ENCODE results near the gene KLHL29. TPM values are rescaled to one million over a fixed set of nuclear protein-coding genes. Genes with fewer than 3 reads are reported as not detected.

KLHL29 gene
- total and polyA plus RNA-seq, 10 of the 15 experiments (the other 5 are each of a cell fraction or from before 2014, with no cell fraction given), result 1.4 to 19.5 (median 6.1) TPM

DNA sequence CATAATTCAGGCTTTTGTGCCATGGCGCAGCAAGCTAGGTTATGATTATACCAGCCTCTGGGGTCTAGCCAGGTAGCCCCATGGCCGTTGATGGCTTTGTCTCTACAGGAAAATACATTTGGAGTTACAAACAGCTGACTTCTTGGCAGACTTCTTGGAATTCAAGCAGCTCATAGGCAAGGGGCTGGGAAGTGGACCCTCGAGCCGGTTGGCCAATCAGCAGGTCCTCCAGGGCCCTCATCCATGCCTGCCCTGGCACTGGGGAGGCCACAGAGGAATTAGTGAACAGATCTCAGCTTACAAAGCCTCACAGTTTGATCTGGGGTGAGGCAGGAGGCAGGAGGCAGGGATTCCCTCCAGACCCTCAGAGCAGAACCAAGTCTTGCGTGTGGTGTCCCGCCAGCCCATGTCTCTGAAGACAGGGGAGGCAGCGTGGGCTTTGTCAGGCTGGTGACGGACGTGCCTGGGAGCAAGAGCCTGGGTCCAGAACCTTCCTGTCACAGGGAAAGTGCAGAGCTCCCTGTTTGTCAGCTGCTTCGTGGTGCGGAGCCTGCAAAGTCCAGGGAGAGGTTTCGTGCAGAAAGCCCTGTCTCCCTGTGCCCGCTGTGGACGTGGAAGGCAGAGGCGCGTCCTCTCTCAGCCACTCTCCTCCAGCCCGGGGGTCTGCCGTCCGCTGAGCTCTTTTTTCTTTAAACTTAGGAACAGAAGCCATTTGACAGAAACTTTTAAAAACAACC, 131.7 kb downstream of the KLHL29 start:
- RAD21 ChIA-PET (ENCODE audit: unreplicated experiment), result no interaction called here
- no peak for DNase-seq (ENCODE audit: low read depth, low spot score)
- Histone ChIP-seq H3K36me3 (ENCODE audit: control insufficient read depth in 2 of 2, insufficient read depth in 2 of 2, low read length in 1 of 2) (no peaks in the 10 kb centered on the region; a peak in 1 of 4 replicates), H3K4me1 (ENCODE audit: control insufficient read depth, insufficient read depth, low read length) (no peaks in the 10 kb centered on the region), H2AFZ (ENCODE audit: control insufficient read depth, low read depth, low read length) (no peak overlapping the region), H3K27me3 (replicated peaks in 1 of 2; ENCODE audit: control insufficient read depth in 2 of 2, insufficient read depth in 2 of 2, low read length in 1 of 2) (no peaks in the 10 kb centered on the region), H3K79me2 (ENCODE audit: control insufficient read depth, insufficient read depth, low read length) (no peaks in the 10 kb centered on the region), H3K4me2 (ENCODE audit: control insufficient read depth, insufficient read depth) (no peak overlapping the region), H3K9me3 (replicated peaks; ENCODE audit: control insufficient read depth, insufficient read depth, low read length) (no peaks in the 10 kb centered on the region), H3K9ac (ENCODE audit: control insufficient read depth, insufficient read depth, low read length) (no peak overlapping the region), H4K20me1 (ENCODE audit: control insufficient read depth, insufficient read depth) (no peaks in the 10 kb centered on the region), H3K4me3 (no peak overlapping the region), H3K27ac (ENCODE audit: control insufficient read depth, insufficient read depth) (no peak overlapping the region)
- WGBS (ENCODE audit: insufficient coverage, insufficient replicate concordance, low lambda C conversion rate, missing lambda C conversion rate), result 74% methylated on average over 19 of the region's 19 CpGs
- no peak for FAIRE-seq
- no peak for ATAC-seq
- TF ChIP-seq BCL11A (IDR thresholded peaks at IDR 0.05; ENCODE audit: low read depth, low read length), result no peak
- TF ChIP-seq SMARCA5 (IDR thresholded peaks at IDR 0.05), result no peak
- TF ChIP-seq REST (IDR thresholded peaks at IDR 0.05; ENCODE audit: low read depth, low read length), result no peak
- CTCF ChIA-PET, result no interaction called here
- no TSS peak for BruUV-seq (replicated peaks)
- POLR2A ChIA-PET, result no interaction called here
- in situ Hi-C loops (cut with MboI) (no loop called here), intact Hi-C loops (cut with micrococcal nuclease; ENCODE audit: unreplicated experiment) (no loop called here)
- SMC1A ChIA-PET (ENCODE audit: uncharacterized antibody, unreplicated experiment), result no interaction called here
